Stimulated activated CD8-positive, alpha-beta memory T cell treated with anti-CD3 and anti-CD28 coated beads, Interleukin-7, amount 100 ng/mL, for 1 hour (primary cell): ENCODE measurements around the gene HOXB3.
"Not testable (repeated sequence)": the region's sequence is repeated elsewhere in the genome, so short reads cannot be mapped to it uniquely, and the experiment has no call there.

Experiments
- DNase-seq, 2 donors: peaks; one replicate each; pipeline ENCODE4 v3.0.0-alpha.2; 2020; ENCODE audit warnings: low read depth in 2 of 2

HOXB3 gene

DNA sequence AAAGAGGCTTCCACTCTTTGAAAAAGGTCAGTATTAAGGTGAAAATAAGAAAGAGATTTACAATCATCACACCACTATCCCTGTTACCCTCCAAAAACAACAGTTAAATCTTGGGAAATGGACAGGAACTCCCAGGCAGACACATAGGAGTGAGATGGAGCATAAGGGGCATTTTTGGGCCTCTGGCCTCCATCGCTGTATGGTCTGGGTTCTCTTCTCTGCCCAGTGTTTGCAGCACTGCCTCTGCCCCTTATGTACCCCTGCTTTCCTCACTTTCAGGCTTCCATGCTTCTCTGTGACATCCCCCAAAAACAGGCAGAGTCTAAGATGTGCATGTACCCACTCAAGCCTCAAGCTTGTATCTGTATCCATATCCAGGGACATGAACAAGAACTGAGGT lies 44.5 kb downstream of the HOXB3 start:
- no peak for DNase-seq

GRCh38 chr17:48545022-48545375 lies 45.0 kb downstream of the HOXB3 start, which contains the start of gene HOXB2:
HOXB2 (minus strand) TSS chr17:48545109; CDS start chr17:48544911, 198 bp downstream.
- no peak for DNase-seq

GRCh38 chr17:48544349-48545021 lies 45.6 kb downstream of the HOXB3 start:
- no peak for DNase-seq

GRCh38 chr17:48543854-48544348 lies 46.1 kb downstream of the HOXB3 start:
- DNase-seq: no peak

DNA sequence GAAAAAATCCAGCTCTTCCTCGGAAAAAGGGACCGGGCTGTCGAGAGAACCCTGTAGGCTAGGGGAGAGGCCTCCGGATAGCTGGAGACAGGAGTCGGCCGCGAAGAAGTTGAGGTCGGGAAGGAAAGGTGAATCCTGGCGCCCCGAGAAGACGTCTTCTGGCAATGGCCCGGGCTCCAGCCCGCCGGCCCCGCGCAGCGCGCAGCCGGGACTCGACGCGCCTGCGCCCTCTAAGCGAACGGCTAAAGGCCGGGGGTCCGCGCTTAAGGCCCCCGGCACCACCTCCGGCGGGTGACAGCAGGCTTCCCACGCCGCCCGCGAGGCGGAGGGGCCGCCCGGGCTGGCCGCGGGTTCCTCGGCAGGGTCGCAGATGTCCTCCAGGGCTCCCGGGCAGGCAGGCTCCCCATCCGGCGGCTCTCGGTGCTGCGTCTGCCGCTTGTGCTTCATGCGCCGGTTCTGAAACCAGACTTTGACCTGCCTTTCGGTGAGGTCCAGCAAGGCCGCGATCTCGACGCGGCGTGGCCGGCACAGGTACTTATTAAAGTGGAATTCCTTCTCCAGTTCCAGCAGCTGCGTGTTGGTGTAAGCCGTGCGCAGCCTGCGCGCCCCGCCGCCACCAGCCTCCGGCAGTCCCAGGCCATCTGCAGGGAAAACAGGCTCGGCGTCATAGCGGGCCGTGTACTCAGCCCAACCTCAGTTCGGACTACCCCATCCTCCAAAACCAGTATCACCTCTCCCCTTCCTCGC lies 46.8 kb downstream of the HOXB3 start:
- no peak for DNase-seq

DNA sequence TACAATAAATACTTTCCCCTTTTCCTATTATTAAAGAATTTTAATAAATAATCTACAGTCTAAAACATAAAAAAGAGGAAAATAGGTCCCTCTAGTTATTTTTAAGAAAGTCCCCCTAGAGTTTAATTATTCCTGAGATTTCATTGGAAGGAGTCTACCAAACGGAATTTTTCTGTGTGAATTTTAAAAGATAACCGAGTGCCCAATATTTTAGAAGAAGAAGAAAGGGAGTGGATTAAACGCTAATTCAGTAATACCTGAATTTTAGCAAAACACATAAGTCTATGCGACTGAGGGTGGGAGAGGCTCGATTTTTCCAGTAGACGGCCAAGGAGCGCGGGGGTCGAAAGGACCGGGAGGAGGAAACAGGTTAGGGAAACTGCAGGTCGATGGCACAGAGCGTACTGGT lies 47.3 kb downstream of the HOXB3 start:
- no peak for DNase-seq

DNA sequence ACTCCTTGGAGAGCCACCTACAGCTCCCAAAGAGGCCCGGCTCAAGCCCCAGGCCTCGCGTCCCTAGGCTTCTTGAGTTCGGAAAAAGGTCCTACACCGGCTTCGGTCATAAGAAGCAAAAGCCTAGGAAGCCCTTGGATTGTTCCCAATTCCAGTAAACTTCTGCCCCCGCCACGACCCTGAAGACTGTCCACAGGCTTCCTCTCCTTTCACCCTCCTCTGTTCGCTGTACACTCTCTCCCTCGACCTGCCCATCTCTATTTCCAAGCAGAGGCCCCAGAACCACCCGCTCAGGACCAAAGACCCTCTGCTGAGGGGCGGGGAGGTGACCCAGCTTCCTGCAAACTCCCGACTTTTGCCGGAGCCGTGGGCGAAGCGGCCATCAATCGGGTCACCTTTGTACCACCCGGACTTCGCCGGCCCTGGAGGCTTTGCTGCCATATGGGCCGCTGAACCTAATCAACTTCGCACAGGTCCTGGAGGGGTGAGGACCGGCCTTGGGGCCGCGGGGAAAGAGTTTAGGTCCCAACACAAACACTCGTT lies 47.9 kb downstream of the HOXB3 start:
- DNase-seq: no peak

- no peak for DNase-seq
Measured at GRCh38 chr17:48541577-48542113, 48.4 kb downstream of the HOXB3 start.

DNA sequence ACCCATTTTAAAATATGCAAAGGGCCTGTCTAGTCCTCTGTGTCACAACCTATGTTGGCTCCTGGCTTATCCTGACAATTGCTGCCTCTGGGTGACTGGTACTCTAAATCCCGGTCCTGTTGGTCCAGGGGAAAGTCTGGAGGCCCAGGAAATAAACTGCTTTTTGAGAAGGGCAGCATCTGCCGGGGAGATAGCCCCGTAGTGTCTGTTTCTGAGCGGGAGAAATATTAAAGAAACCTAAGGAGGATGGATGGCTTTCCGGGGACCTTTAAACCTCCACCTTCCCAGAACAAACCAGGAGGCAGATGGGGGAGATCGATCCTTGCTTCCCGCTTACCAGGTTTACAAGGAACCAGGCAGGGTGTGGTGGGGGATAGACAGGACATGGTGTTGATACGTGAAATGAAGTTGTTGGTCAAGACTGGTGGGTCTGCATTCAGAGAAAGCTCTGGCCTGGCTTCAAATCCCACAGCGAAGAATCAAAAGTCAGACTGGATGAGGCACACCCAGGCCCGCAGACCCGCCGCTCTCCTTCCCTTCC lies 48.9 kb downstream of the HOXB3 start:
- no peak for DNase-seq

- no peak for DNase-seq
Measured at GRCh38 chr17:48540213-48540612, 49.8 kb downstream of the HOXB3 start.

DNA sequence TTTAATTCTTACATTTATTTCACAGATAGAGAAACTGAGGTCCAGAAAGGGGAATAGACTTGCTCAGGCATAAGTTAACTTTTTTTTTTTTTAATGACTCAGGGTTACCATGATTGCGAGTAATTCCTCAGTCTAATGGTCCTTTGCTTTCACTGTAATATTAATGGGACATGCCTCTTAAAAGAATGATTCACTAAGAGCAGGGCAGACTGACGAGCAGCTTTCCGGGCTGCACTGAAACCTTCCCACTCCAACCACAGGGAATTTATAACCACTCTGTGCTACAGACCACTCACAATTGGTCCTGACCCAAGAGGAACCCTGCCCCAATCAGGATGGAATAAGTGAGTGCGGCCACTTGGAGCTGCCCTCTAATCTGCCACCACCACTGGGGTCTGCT lies 50.9 kb downstream of the HOXB3 start:
- DNase-seq: no peak

DNA sequence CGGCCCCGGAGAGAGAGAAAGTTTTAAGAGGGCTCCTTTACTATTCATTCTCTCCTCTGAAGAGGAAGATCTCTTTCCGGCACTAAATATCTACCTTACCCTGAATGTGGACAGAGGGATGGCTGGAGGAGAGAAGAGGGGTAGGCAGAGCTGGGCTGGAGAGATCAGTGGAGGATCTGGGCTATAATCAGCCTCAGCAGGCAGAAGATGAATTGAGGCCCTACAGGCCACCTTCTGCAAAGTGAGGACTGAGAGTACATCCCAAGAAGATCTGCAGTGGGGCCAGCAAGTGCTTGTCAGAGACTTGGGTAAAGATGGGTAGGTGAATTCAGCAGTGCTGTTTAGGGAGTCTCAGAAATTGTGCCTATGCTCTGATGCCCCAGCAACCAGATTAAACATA lies 52.7 kb downstream of the HOXB3 start:
- no peak for DNase-seq

- DNase-seq: not testable (repeated sequence)
Measured at GRCh38 chr17:48535793-48536559, 54.1 kb downstream of the HOXB3 start.

DNA sequence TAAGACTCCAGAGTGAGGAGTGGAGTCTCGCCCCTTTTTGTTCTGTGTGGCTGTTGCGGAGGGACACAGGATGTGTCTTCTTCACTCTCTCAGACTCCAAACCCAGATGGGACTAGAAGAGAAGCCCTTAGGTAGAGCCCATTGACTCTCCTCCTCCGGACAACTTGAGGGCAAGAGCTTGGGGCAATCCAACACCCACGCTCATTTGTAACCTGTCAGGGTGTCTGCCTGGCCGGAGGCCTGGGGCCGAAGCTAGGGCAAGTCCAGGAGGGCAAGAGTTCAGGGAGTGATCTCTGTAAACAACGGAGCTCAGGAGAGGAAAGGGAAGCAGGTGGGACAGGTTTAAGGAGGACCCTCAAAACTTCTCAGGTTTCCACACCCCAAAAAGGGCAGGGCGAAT lies 57.8 kb downstream of the HOXB3 start:
- no peak for DNase-seq

DNA sequence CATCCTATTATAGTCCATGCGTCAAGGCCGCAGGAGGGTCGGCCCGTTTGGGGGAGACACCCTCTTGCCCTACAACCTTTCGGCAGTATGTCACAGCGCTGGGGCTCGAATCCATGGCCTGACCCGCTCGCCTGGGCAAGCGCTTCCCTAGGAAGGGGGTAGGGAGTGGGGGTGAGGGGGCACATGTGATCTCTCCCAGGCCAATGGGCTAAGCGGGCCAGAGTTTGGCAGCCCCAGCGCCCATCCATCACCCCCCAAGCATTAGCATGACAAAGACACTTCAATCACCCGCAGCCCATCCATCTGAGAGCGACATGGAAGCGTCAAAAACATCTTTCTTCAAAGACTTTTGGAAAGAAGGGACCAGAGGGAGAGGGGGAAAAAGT lies 59.2 kb downstream of the HOXB3 start, which contains the start of gene HOXB1:
TSS of gene HOXB1 (minus strand) at position 125 of the 386 bp plus-strand sequence. CDS start at position 18, 107 bp downstream.
- DNase-seq: no peak

GRCh38 chr17:48530208-48530886 lies 59.7 kb downstream of the HOXB3 start:
- DNase-seq: no peak

DNA sequence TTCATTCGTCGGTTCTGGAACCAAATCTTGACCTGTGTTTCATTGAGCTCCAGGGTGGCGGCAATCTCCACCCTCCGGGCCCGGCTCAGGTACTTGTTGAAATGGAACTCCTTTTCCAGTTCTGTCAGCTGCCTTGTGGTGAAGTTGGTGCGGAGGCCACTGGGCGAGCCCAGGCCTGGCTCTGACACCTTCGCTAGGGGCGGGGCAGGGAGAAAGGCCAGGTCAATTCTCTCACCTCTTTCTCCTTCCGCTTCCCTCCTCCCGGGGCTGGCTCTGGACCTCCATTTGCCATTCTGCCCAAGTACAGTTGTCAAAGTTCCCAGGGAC lies 60.4 kb downstream of the HOXB3 start:
- DNase-seq: no peak

DNA sequence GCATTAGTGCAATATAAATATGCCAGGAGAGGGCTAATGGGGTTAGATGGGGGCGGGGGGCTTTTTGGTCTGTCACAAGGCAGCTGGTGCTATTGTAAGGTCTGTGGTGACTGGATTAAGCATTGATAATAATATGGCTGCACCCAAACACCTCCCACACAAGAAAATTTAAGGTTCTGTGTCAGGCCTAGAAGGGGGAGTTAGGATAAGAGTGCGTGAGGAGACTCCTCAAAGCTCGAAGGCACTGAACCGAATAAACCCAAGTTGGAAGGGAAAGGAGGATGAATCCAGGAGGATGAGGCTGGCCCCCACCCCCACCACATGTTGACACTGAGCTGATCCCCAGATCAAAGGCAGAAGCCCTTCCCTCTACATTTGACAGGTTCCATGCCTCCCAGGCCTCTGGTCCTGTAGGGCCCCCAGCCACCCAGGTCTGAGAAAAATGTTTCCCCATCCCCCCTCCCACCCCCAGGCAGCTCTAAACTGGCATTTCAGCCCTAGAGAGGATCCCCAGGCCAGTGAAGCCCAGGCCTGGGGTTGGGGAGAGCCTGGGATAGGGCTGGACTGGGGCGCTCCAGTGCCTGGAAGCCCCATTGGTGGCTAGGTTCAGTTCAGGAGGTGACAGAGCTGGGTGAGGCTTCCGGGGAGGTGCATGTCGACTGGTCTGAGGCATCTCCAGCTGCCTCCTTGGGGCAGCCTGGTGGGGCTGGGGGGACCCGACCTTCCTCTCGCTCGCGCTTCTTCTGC lies 60.9 kb downstream of the HOXB3 start:
- DNase-seq: no peak

DNA sequence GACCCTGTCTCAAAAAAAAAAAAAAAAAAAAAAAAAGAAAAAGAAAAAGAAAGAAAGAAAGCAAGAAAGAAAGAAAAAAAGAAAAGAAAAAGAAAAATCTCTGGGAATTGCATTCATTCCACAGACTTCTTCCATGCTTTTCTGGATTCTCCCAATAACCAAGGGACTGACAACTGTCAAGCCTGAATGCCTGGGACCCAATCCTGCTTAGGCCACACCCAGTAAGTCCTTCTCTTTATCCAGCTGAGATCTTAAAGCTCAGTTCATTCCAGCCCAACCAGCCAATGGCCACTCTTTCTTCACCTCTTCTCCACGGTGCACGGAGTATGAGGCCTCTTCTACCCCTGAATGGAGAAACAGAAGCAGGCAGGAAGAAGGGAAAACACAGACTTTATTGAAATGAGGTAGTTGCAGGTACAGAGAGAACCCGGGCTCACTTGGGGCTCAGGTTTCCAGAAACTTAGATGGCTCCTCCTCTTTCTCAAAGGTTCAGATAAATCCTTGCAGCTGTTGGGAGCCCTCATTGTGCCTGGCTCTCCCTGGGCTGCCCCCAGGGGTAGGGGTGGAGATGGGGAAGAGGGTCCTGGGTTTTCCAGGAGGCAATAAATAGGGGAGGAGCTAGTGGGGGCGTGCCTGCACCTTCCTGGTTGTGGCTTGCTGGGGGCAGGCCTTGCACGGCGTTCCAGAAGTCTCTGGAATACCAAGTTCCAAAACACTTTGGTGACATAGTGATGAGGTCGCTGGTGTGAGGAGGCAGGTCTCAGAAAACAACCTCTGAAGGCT lies 61.7 kb downstream of the HOXB3 start:
- DNase-seq: no peak

DNA sequence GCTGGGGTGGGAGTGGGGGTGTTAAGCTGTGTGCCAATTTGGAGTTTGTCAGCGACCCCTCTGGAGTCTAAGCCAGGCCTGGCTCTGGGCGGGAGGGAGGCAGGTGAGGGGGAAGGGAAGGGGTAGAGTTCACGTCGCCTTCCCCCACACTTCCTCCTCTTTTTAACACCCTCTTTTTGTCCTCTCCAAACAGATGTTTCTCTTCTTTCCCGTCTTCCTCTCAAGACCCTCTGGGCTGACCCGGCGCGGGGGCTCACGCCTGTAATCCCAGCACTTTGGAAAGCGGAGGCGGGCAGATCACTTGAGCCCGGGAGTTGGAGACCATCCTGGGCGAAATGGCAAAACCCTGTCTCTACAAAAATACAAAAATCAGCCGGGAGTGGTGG lies 62.5 kb downstream of the HOXB3 start:
- DNase-seq: no peak
